NCI-H2196 treated with DMSO at 0.1 percent for 48 hours (cell line): ENCODE results near the gene TFCP2L1.
"Not testable (repeated sequence)": the region's sequence is repeated elsewhere in the genome, so short reads cannot be mapped to it uniquely, and the experiment has no call there.

Source experiments
- DNase-seq: peaks from one replicate; lab custom pipeline; 2025; ENCODE audit not compliant: unreplicated experiment; lab: John Stamatoyannopoulos, UW

The TFCP2L1 gene

GRCh38 chr2:121284463-121285449 is at the start of gene TFCP2L1:
Gene TFCP2L1, minus strand, starts transcription at chr2:121285202. Its CDS starts 93 bp downstream, at chr2:121285109.
- peak; percentile 42 for DNase-seq

GRCh38 chr2:121333834-121334558 is 49.0 kb upstream of the TFCP2L1 start:
- DNase-seq, result no peak

- DNase-seq, result no peak
These were observed 48.2 kb upstream of the TFCP2L1 start for GRCh38 chr2:121333231-121333630.

- DNase-seq, result not testable (repeated sequence)
These were observed 46.3 kb upstream of the TFCP2L1 start for GRCh38 chr2:121331324-121331723.

- DNase-seq, result no peak
These were observed 45.9 kb upstream of the TFCP2L1 start for GRCh38 chr2:121330921-121331320.

- DNase-seq, result no peak
These were observed 44.8 kb upstream of the TFCP2L1 start for GRCh38 chr2:121329786-121330185.

GRCh38 chr2:121326628-121327027 is 41.6 kb upstream of the TFCP2L1 start:
- DNase-seq, result no peak

GRCh38 chr2:121324601-121325000 is 39.6 kb upstream of the TFCP2L1 start:
- no peak for DNase-seq

GRCh38 chr2:121321476-121321875 is 36.5 kb upstream of the TFCP2L1 start:
- DNase-seq, result no peak

- DNase-seq, result no peak
These were observed 34.9 kb upstream of the TFCP2L1 start for GRCh38 chr2:121319941-121320340.

- no peak for DNase-seq
These were observed 32.0 kb upstream of the TFCP2L1 start for GRCh38 chr2:121316986-121317385.

GRCh38 chr2:121313701-121314100 is 28.7 kb upstream of the TFCP2L1 start:
- DNase-seq, result not testable (repeated sequence)

GRCh38 chr2:121309801-121310200 is 24.8 kb upstream of the TFCP2L1 start:
- no peak for DNase-seq

- no peak for DNase-seq
These were observed 24.3 kb upstream of the TFCP2L1 start for GRCh38 chr2:121309323-121309722.

GRCh38 chr2:121307048-121307447 is 22.0 kb upstream of the TFCP2L1 start:
- DNase-seq, result no peak

- no peak for DNase-seq
These were observed 19.9 kb upstream of the TFCP2L1 start for GRCh38 chr2:121304941-121305340.

GRCh38 chr2:121303531-121304263 is 18.7 kb upstream of the TFCP2L1 start:
- DNase-seq, result no peak

- DNase-seq, result not testable (repeated sequence)
These were observed 16.2 kb upstream of the TFCP2L1 start for GRCh38 chr2:121301190-121301589.

GRCh38 chr2:121298476-121298875 is 13.5 kb upstream of the TFCP2L1 start:
- no peak for DNase-seq

GRCh38 chr2:121297866-121298265 is 12.9 kb upstream of the TFCP2L1 start:
- DNase-seq, result not testable (repeated sequence)

- DNase-seq, result peak; percentile 29
These were observed 12.3 kb upstream of the TFCP2L1 start for GRCh38 chr2:121297217-121297830.
